Measurements from ENCODE around the gene POU6F1. TPM values are rescaled to one million over a fixed set of nuclear protein-coding genes. Genes with fewer than 3 reads are reported as not detected.

The POU6F1 gene
- total and polyA plus RNA-seq, 2 experiments from 2014 or later = 1.8 to 3.0 TPM

GRCh38 chr12:51247523-51248206 is 29.8 kb upstream of the POU6F1 start:
- H3K79me2 ChIP-seq (ENCODE audit: insufficient read depth) = peaks cover 72% of the 10 kb centered on the region
- TF ChIP-seq EZH2 (IDR thresholded peaks at IDR 0.05; ENCODE audit: insufficient read depth, poor library complexity, severe bottlenecking) = no peak
- no peak for TF ChIP-seq EZH2phosphoT487 (IDR thresholded peaks at IDR 0.05; ENCODE audit: insufficient read depth, low read depth)
- 72 to 74% methylated on average over 14 of the region's 14 CpGs for WGBS, 2 experiments (ENCODE audit: low coverage in 1 of 2, low lambda C conversion rate in 2 of 2, missing lambda C conversion rate in 2 of 2)
- peaks cover 39% of the 10 kb centered on the region for H3K36me3 ChIP-seq (ENCODE audit: low read depth)
- no peak overlapping the region for H3K4me2 ChIP-seq (ENCODE audit: unreplicated experiment)
- H3K27ac ChIP-seq = no peak overlapping the region
- in situ Hi-C loops (cut with MboI) = no loop called here
- H3K9me2 ChIP-seq (ENCODE audit: insufficient read depth) = no peaks in the 10 kb centered on the region
- H3K27me3 ChIP-seq (replicated peaks; ENCODE audit: insufficient read depth) = no peaks in the 10 kb centered on the region
- H3K4me1 ChIP-seq (ENCODE audit: insufficient read depth) = peaks cover 13% of the 10 kb centered on the region; the same call in 1 of the 2 replicates
- DNase-seq = no peak
- H3K9me3 ChIP-seq (ENCODE audit: low read depth) = no peaks in the 10 kb centered on the region
- H3F3A ChIP-seq (ENCODE audit: insufficient read depth) = peaks cover 19% of the 10 kb centered on the region; the same call in 1 of the 2 replicates
- no peak overlapping the region for H3K9ac ChIP-seq
- no peak overlapping the region for H2AFZ ChIP-seq
- no peak overlapping the region for H3K4me3 ChIP-seq
- no peaks in the 10 kb centered on the region for H4K20me1 ChIP-seq (ENCODE audit: insufficient read depth)

- Histone ChIP-seq H3K36me3 (ENCODE audit: low read depth) (peaks cover 49% of the 10 kb centered on the region), H3K9me3 (ENCODE audit: low read depth) (no peaks in the 10 kb centered on the region), H3K27ac (peak overlapping the region; percentile 10; the same call in 1 of the 2 replicates), H3K4me3 (no peak overlapping the region), H3K9ac (peak overlapping the region; percentile 21; the same call in 1 of the 2 replicates), H3K79me2 (ENCODE audit: insufficient read depth) (peaks cover 73% of the 10 kb centered on the region), H3K4me1 (ENCODE audit: insufficient read depth) (peaks cover 15% of the 10 kb centered on the region), H3K27me3 (replicated peaks; ENCODE audit: insufficient read depth) (no peaks in the 10 kb centered on the region), H3K9me2 (ENCODE audit: insufficient read depth) (no peaks in the 10 kb centered on the region), H4K20me1 (ENCODE audit: insufficient read depth) (no peaks in the 10 kb centered on the region), H2AFZ (0 out of 2 replicates have a peak overlapping the region, but pooled peaks have one; percentile 31), H3K4me2 (ENCODE audit: unreplicated experiment) (no peak overlapping the region), H3F3A (ENCODE audit: insufficient read depth) (peaks cover 22% of the 10 kb centered on the region; the same call in 1 of the 2 replicates)
- peak; percentile 21 for DNase-seq
- WGBS, 2 experiments (ENCODE audit: low coverage in 1 of 2, low lambda C conversion rate in 2 of 2, missing lambda C conversion rate in 2 of 2) = 55% methylated on average over 7 of the region's 7 CpGs
- TF ChIP-seq EZH2phosphoT487 (IDR thresholded peaks at IDR 0.05; ENCODE audit: insufficient read depth, low read depth) (no peak), EZH2 (IDR thresholded peaks at IDR 0.05; ENCODE audit: insufficient read depth, poor library complexity, severe bottlenecking) (no peak)
- in situ Hi-C loops (cut with MboI) = no loop called here
These were observed 28.5 kb upstream of the POU6F1 start for GRCh38 chr12:51246254-51246853.

- Histone ChIP-seq H4K20me1 (ENCODE audit: insufficient read depth) (no peaks in the 10 kb centered on the region), H3K4me3 (no peak overlapping the region), H3K4me1 (ENCODE audit: insufficient read depth) (peaks cover 22% of the 10 kb centered on the region), H3K4me2 (ENCODE audit: unreplicated experiment) (no peak overlapping the region), H3K27ac (peak overlapping the region; percentile 10; the same call in 1 of the 2 replicates), H3F3A (ENCODE audit: insufficient read depth) (peaks cover 27% of the 10 kb centered on the region; the same call in 1 of the 2 replicates), H3K9me3 (ENCODE audit: low read depth) (no peaks in the 10 kb centered on the region), H3K79me2 (ENCODE audit: insufficient read depth) (peaks cover 77% of the 10 kb centered on the region), H3K27me3 (replicated peaks; ENCODE audit: insufficient read depth) (no peaks in the 10 kb centered on the region), H2AFZ (0 out of 2 replicates have a peak overlapping the region, but pooled peaks have one; percentile 31), H3K9ac (no peak overlapping the region), H3K9me2 (ENCODE audit: insufficient read depth) (no peaks in the 10 kb centered on the region), H3K36me3 (ENCODE audit: low read depth) (peaks cover 51% of the 10 kb centered on the region)
- DNase-seq = no peak
- WGBS, 2 experiments (ENCODE audit: low coverage in 1 of 2, low lambda C conversion rate in 2 of 2, missing lambda C conversion rate in 2 of 2) = 87 to 88% methylated on average over 11 of the region's 11 CpGs
- no peak for TF ChIP-seq EZH2phosphoT487 (IDR thresholded peaks at IDR 0.05; ENCODE audit: insufficient read depth, low read depth)
- no peak for TF ChIP-seq EZH2 (IDR thresholded peaks at IDR 0.05; ENCODE audit: insufficient read depth, poor library complexity, severe bottlenecking)
- in situ Hi-C loops (cut with MboI) = no loop called here
These were observed 27.8 kb upstream of the POU6F1 start for GRCh38 chr12:51245476-51246253.

- Histone ChIP-seq H3K36me3 (ENCODE audit: low read depth) (peaks cover 53% of the 10 kb centered on the region), H3K9me2 (ENCODE audit: insufficient read depth) (no peaks in the 10 kb centered on the region), H3K4me1 (ENCODE audit: insufficient read depth) (peaks cover 27% of the 10 kb centered on the region), H4K20me1 (ENCODE audit: insufficient read depth) (no peaks in the 10 kb centered on the region), H2AFZ (no peak overlapping the region), H3K27me3 (replicated peaks; ENCODE audit: insufficient read depth) (no peaks in the 10 kb centered on the region), H3K27ac (no peak overlapping the region), H3K4me3 (no peak overlapping the region), H3K9me3 (ENCODE audit: low read depth) (no peaks in the 10 kb centered on the region), H3K4me2 (ENCODE audit: unreplicated experiment) (no peak overlapping the region), H3K79me2 (ENCODE audit: insufficient read depth) (peaks cover 80% of the 10 kb centered on the region), H3F3A (ENCODE audit: insufficient read depth) (peaks cover 33% of the 10 kb centered on the region; the same call in 1 of the 2 replicates), H3K9ac (no peak overlapping the region)
- in situ Hi-C loops (cut with MboI) = no loop called here
- WGBS, 2 experiments (ENCODE audit: low coverage in 1 of 2, low lambda C conversion rate in 2 of 2, missing lambda C conversion rate in 2 of 2) = 91 to 97% methylated on average over 4 of the region's 4 CpGs
- no peak for TF ChIP-seq EZH2 (IDR thresholded peaks at IDR 0.05; ENCODE audit: insufficient read depth, poor library complexity, severe bottlenecking)
- TF ChIP-seq EZH2phosphoT487 (IDR thresholded peaks at IDR 0.05; ENCODE audit: insufficient read depth, low read depth) = no peak
- peak; percentile 33 for DNase-seq
These were observed 26.4 kb upstream of the POU6F1 start for GRCh38 chr12:51244269-51244668.

All from GM23248 (cell line).